ENCODE measurements around the gene IGF2BP3. TPM values are rescaled to one million over a fixed set of nuclear protein-coding genes. Genes with fewer than 3 reads are reported as not detected.
A peak's percentile ranks its signal among the peaks of the same experiment; 100 is the strongest.

The IGF2BP3 gene
- total RNA-seq, 2 donors from 2014 or later = 0.24 to 1.2 TPM

DNA sequence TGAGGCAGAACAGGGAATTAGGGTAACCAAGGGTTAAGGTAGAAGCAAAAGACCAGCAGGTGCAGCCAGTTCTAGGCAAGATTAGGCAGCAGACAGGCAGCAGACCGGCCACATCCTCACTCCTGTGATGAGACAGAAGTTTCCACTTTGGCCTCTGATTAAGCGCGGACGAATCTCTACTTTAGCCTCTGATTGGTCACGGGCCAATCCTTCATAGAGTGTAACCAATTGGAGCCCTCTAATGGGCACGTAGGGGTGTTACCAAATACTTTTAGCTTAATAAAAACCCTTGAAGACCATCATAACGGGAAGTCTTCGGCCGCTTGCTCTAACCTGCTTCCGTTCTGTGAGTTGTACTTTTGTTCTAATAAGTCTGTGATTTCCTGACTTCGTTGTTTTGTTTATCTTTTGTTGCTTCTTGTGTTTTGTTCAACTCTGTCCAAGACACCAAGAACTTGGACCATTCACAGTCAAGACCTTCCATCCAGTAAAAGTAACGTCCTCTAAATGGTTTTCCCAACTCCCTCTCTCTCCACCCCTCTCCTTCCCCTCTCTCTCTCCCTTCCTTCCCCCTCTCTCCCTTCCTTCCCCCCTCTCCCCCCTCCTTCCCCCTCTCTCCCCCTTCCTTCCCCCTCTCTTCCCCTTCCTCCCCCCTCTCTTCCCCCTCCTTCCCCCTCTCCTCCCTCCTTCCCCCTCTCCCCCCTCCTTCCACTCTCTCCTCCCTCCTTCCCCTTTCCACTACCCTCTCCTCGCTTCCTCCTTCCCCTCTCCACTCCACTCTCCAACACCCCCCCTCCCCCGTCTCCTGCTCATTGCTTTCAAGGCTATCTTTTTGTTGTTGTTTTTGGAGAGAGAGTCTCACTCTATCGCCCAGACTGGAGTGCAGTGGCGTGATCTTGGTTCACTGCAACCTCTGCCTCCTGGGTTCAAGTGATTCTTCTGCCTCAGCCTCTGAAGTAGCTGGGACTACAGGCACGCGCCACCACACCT, 184.3 kb downstream of the IGF2BP3 start:
- Histone ChIP-seq H3K36me3 (no peaks in the 10 kb centered on the region), H3K9ac (ENCODE audit: low read depth in 2 of 2, low read length in 2 of 2) (no peak overlapping the region), H3K27me3 (no peaks in the 10 kb centered on the region), H3K27ac (no peak overlapping the region), H3K4me3 (no peak overlapping the region), H3K9me3 (no peaks in the 10 kb centered on the region), H3K4me1 (no peaks in the 10 kb centered on the region)
- TF ChIP-seq, protein P1, sequence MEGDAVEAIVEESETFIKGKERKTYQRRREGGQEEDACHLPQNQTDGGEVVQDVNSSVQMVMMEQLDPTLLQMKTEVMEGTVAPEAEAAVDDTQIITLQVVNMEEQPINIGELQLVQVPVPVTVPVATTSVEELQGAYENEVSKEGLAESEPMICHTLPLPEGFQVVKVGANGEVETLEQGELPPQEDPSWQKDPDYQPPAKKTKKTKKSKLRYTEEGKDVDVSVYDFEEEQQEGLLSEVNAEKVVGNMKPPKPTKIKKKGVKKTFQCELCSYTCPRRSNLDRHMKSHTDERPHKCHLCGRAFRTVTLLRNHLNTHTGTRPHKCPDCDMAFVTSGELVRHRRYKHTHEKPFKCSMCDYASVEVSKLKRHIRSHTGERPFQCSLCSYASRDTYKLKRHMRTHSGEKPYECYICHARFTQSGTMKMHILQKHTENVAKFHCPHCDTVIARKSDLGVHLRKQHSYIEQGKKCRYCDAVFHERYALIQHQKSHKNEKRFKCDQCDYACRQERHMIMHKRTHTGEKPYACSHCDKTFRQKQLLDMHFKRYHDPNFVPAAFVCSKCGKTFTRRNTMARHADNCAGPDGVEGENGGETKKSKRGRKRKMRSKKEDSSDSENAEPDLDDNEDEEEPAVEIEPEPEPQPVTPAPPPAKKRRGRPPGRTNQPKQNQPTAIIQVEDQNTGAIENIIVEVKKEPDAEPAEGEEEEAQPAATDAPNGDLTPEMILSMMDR (IDR thresholded peaks at IDR 0.05) = no peak
- intact Hi-C loops (cut with DNase I) = no loop called here
- DNase-seq = no peak

DNA sequence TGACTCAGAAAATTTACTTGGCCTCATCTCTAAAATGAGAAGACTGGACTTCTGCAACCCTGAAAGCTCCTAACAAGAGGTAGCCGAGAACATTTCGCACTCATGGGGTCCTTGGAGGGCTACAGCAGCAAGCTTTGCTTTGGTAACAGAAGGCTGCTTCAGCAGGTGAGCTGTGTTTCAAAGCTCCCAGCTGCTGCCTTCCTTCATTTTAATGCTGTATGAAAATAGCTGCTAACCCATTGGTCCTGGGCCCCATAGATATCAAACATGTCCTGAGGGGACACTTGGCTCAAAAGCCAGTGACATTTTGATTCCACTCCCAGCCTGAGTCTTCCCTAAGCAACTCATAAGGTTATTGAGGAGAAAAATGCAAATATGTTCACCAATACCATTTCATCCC, 185.4 kb downstream of the IGF2BP3 start:
- TF ChIP-seq, protein P1 (IDR thresholded peaks at IDR 0.05) = no peak
- DNase-seq = no peak
- H3K9me3 ChIP-seq = no peaks in the 10 kb centered on the region
- H3K4me3 ChIP-seq = no peak overlapping the region
- no peaks in the 10 kb centered on the region for H3K36me3 ChIP-seq
- H3K4me1 ChIP-seq = no peaks in the 10 kb centered on the region
- intact Hi-C loops (cut with DNase I) = no loop called here
- no peaks in the 10 kb centered on the region for H3K27me3 ChIP-seq
- no peak overlapping the region for H3K27ac ChIP-seq
- H3K9ac ChIP-seq (ENCODE audit: low read depth in 2 of 2, low read length in 2 of 2) = no peak overlapping the region

DNA sequence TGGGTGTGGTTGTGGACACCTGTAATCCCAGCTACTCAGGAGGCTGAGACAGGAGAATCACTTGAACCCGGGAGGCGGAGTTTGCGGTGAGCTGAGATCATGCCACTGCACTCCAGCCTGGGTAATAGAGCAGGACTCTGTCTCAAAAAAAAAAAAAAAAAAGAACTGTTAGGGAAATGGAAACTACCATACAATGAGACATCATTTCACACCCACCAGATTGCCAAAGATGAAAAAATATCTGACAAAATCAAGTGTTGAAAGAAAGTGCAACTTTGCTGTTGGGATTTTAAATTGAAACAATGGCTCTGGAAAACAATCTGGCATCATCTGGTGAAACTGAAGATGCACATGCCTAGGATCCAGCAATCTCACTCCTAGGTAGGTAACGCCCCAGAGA, 187.2 kb downstream of the IGF2BP3 start:
- H3K9me3 ChIP-seq = no peaks in the 10 kb centered on the region
- no peaks in the 10 kb centered on the region for H3K27me3 ChIP-seq
- no peaks in the 10 kb centered on the region for H3K4me1 ChIP-seq
- no peaks in the 10 kb centered on the region for H3K36me3 ChIP-seq
- no peak overlapping the region for H3K27ac ChIP-seq
- no peak overlapping the region for H3K4me3 ChIP-seq
- H3K9ac ChIP-seq (ENCODE audit: low read depth in 2 of 2, low read length in 2 of 2) = no peak overlapping the region
- TF ChIP-seq, protein P1 (IDR thresholded peaks at IDR 0.05) = no peak
- intact Hi-C loops (cut with DNase I) = no loop called here
- DNase-seq = no peak

DNA sequence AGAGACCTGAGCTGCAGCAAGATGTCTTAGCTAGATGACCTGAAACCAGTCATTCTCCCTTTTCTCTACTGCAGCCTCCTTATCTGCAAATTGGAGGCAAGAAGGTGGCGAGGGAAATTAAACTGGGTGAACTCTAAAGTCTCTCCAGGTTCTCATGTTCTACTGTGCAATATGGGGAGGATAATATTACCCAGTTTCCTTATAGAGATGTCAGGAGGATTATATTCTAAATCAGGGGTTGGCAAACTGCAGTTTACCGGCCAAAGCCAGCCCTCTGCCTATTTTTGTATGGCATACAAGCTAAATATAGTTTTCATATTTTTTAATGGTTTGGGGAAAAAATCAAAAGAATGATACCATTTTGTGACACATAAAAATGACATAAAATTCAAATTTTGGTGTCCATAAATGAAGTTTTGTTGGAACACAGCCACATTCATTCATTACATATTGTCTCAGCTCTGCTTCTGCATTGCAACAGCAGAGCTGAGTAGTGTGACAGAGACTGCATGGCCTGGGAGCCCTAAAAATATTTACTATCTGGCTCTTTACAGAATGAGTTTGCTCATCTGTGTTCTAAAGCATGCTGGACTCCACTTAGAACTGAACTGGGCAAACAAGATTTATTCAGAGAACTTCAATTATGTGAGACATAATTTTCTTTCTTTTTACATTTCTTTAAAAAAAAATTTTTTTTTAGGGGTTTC, 190.3 kb downstream of the IGF2BP3 start:
- Histone ChIP-seq H3K9me3 (no peaks in the 10 kb centered on the region), H3K9ac (ENCODE audit: low read depth in 2 of 2, low read length in 2 of 2) (no peak overlapping the region), H3K4me3 (no peak overlapping the region), H3K27ac (no peak overlapping the region), H3K27me3 (no peaks in the 10 kb centered on the region), H3K36me3 (no peaks in the 10 kb centered on the region), H3K4me1 (no peaks in the 10 kb centered on the region)
- TF ChIP-seq, protein P1 (IDR thresholded peaks at IDR 0.05) = no peak
- no peak for DNase-seq
- intact Hi-C loops (cut with DNase I) = no loop called here

DNA sequence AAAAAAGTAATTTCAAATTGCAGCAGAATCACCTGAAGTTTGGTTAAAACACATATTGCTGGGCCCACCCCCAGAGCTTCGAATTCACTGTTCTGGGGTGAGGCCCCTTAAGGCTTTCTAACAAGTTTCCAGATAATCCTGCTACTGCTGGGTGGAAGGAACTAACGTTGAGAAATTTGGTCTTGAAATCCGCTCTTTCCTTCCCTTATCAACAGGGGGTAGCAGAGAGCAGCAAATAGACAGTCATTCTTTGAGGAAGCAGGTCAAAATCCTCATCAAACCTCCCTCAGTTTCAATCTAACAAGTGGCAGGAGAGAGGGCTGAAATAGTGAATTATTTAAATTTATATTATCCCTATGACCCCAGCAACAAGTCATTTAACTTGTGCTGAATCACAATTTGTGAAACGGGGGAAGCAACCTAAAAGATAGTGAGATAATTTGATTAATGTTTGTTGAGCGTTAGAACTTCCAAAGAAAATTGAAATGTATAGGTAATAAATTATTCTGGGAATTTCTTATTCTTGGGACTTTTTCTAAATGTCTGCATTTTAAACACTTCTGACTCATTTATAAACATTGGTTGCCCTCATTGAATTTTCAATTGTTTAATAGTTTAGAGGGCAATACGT, 192.8 kb downstream of the IGF2BP3 start:
- H3K4me3 ChIP-seq = no peak overlapping the region
- peak; percentile 51 for DNase-seq
- TF ChIP-seq, protein P1 (IDR thresholded peaks at IDR 0.05) = peak; percentile 65
- no peaks in the 10 kb centered on the region for H3K27me3 ChIP-seq
- H3K9me3 ChIP-seq = no peaks in the 10 kb centered on the region
- intact Hi-C loops (cut with DNase I) = no loop called here
- no peaks in the 10 kb centered on the region for H3K36me3 ChIP-seq
- H3K9ac ChIP-seq (ENCODE audit: low read depth in 2 of 2, low read length in 2 of 2) = no peak overlapping the region
- H3K4me1 ChIP-seq = no peaks in the 10 kb centered on the region
- no peak overlapping the region for H3K27ac ChIP-seq
